ENCODE data around the gene LRRFIP1. TPM values are rescaled to one million over a fixed set of nuclear protein-coding genes. Genes with fewer than 3 reads are reported as not detected.

LRRFIP1 gene
- polyA plus RNA-seq, 1 of the 3 experiments (the other 2 are of a cell fraction), result 47.3 TPM

DNA sequence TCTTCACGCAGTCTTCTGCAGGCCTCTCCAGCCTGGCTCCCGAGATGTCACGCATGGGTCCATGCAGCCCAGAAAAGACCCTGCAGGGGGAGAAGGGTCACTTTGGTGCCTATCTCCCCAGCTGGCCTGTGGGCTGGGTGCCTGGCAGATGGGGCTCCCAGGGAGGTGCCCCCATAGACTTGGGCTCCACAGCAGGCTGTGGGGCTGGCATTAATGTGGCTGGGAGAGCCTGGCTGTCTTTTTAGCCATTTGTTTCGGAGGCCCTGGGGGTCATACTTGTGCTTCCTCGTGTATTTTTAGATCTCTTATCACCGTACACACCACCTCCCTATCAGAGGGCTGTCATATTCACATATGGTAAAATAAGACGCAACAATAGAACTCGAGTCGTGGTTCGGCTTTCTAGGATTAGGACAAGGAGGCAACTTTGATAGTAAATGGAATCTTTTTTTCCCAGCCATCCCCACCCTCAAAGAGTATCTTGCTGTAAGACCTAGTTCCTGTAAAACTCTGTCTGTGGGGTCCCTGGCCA, 74.5 kb downstream of the LRRFIP1 start:
- H3K27ac ChIP-seq (ENCODE audit: low read depth in 2 of 2, low read length in 1 of 2), result peak overlapping the region; percentile 92 to 95
- peaks cover 100% of the 10 kb centered on the region for H3K79me2 ChIP-seq (ENCODE audit: insufficient read depth)
- no peaks in the 10 kb centered on the region for H3K9me3 ChIP-seq
- H2AFZ ChIP-seq (ENCODE audit: low read depth), result no peak overlapping the region
- peaks cover 0 to 3% of the 10 kb centered on the region in 2 experiments for H3K36me3 ChIP-seq (replicated peaks in 1 of 2; ENCODE audit: control insufficient read depth in 1 of 2, insufficient read depth in 2 of 2, low read length in 1 of 2)
- peak; percentile 46 for DNase-seq
- TF ChIP-seq RCOR1 (IDR thresholded peaks at IDR 0.05; ENCODE audit: low read length) (no peak), FOXM1 (IDR thresholded peaks at IDR 0.05; ENCODE audit: low read depth) (no peak), GATA2 (CRISPR knock-in tag; IDR thresholded peaks at IDR 0.05) (no peak), MXI1 (IDR thresholded peaks at IDR 0.05; ENCODE audit: low read depth, low read length) (peak; percentile 7; the same call in 1 of the 2 replicates)
- H3K9ac ChIP-seq, result peak overlapping the region; percentile 70; the same call in 1 of the 2 replicates
- no peaks in the 10 kb centered on the region for H3K27me3 ChIP-seq (ENCODE audit: insufficient read depth)
- H3F3A ChIP-seq (replicated peaks; ENCODE audit: insufficient read depth), result peaks cover 27% of the 10 kb centered on the region
- H3K4me2 ChIP-seq, result peak overlapping the region; percentile 80
- peaks cover 78% of the 10 kb centered on the region for H4K20me1 ChIP-seq (ENCODE audit: insufficient read depth)
- H3K9me2 ChIP-seq, result no peaks in the 10 kb centered on the region
- WGBS (ENCODE audit: low lambda C conversion rate), result 70% methylated on average over 9 of the region's 10 CpGs
- H3K4me1 ChIP-seq (ENCODE audit: control insufficient read depth in 1 of 2, insufficient read depth in 2 of 2, low read depth in 1 of 2, low read length in 1 of 2), result peaks cover 54 to 79% of the 10 kb centered on the region in 2 experiments
- ChIA-PET POLR2A (no interaction called here), CTCF (interaction anchor here (0.6 to 4.6 kb wide), 9 partner anchors 10 to 74 kb away, joined by 3 to 22 read pairs (median 4); no protein-coding TSS in a partner anchor)
- H3K4me3 ChIP-seq (ENCODE audit: low read depth in 2 of 2, low read length in 1 of 2), result no peak overlapping the region; a peak in 1 of 4 replicates

DNA sequence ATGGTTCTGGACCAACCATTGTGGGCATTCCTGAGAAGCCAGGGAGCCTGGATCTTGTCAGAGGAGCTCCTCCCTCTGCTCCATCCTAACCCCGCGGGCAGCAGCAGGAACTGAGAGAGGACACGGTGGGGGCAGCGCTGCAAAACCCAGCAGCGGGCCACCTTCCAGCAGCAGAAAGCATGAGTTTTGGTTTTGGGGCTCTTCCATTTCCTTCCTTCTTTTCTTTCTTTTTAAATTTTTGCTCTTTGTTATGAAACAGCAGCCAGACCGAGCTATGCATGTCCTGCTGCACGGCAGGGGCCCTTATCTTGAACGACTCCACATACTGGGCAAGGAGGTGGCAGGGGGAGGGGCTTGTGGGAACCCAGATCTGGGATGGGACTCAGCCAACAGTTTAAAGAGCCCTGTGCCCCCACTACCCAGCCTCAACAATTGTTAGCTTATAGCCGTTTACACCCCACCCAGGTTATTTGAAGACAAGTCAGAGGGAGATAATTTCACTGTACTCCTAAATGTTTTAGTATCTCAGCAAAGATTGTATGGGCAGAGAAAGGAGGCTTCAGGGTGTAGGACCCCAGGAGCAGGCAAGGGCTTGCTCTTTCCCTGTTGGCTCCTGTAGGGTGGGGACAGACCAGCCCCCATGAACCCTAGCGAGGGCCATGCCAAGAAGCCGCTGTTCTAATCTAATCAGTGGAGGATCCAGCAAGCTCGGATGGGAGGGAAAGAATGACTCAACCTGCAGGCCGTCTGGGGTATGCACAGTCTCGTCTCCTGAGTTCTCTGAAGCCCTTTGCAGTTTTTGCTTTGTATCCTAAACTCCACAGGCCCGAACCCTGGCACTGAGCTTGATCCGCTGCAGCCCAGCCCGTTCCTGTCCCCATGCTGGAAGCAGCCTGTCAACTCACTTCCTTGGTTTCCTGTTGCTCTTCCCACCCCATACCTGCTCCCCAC, 75.3 kb downstream of the LRRFIP1 start:
- peak; percentile 75 for DNase-seq
- 7% methylated on average over 17 of the region's 17 CpGs for WGBS (ENCODE audit: low lambda C conversion rate)
- H3K79me2 ChIP-seq (ENCODE audit: insufficient read depth), result peaks cover 100% of the 10 kb centered on the region

More for the DNA sequence above, 75.3 kb downstream of the LRRFIP1 start:
- H4K20me1 ChIP-seq (ENCODE audit: insufficient read depth), result peaks cover 78% of the 10 kb centered on the region
- POLR2A ChIA-PET, result interaction anchor here (0.6 kb wide), 1 partner anchor 21 kb away, joined by 3 read pairs; no protein-coding TSS in a partner anchor
- H3K9ac ChIP-seq, result peak overlapping the region; percentile 70
- H2AFZ ChIP-seq (ENCODE audit: low read depth), result no peak overlapping the region
- H3K4me1 ChIP-seq (ENCODE audit: control insufficient read depth in 1 of 2, insufficient read depth in 2 of 2, low read depth in 1 of 2, low read length in 1 of 2), result peaks cover 51 to 72% of the 10 kb centered on the region in 2 experiments
- no peaks in the 10 kb centered on the region for H3K9me2 ChIP-seq
- H3K4me3 ChIP-seq (ENCODE audit: low read depth in 2 of 2, low read length in 1 of 2), result peak overlapping the region; percentile 10 to 22
- H3F3A ChIP-seq (replicated peaks; ENCODE audit: insufficient read depth), result peaks cover 27% of the 10 kb centered on the region
- H3K4me2 ChIP-seq, result peak overlapping the region; percentile 80
- H3K27ac ChIP-seq (ENCODE audit: low read depth in 2 of 2, low read length in 1 of 2), result peak overlapping the region; percentile 92 to 95
- H3K36me3 ChIP-seq (replicated peaks in 1 of 2; ENCODE audit: control insufficient read depth in 1 of 2, insufficient read depth in 2 of 2, low read length in 1 of 2), result peaks cover 0 to 3% of the 10 kb centered on the region in 2 experiments
- CTCF ChIA-PET, result interaction anchor here (0.6 to 4.6 kb wide), 13 partner anchors 10 to 75 kb away, joined by 3 to 22 read pairs (median 3); no protein-coding TSS in a partner anchor
- no peaks in the 10 kb centered on the region for H3K27me3 ChIP-seq (ENCODE audit: insufficient read depth)
- no peaks in the 10 kb centered on the region for H3K9me3 ChIP-seq
- TF ChIP-seq FOSL2 (IDR thresholded peaks at IDR 0.05; ENCODE audit: borderline replicate concordance, low read depth) (peak; percentile 74), SIN3A (IDR thresholded peaks at IDR 0.05; ENCODE audit: borderline replicate concordance, low read depth, low read length) (no peak), TEAD4 (IDR thresholded peaks at IDR 0.05; ENCODE audit: borderline replicate concordance, insufficient read depth) (0 out of 2 replicates have a peak, but pooled peaks have one; percentile 22), CHD2 (IDR thresholded peaks at IDR 0.05; ENCODE audit: low read length, partially characterized antibody) (no peak), RCOR1 (IDR thresholded peaks at IDR 0.05; ENCODE audit: low read length) (0 out of 2 replicates have a peak, but pooled peaks have one; percentile 35), TCF12 (IDR thresholded peaks at IDR 0.05) (peak; percentile 86), RXRA (IDR thresholded peaks at IDR 0.05; ENCODE audit: borderline replicate concordance, low read depth) (peak; percentile 36; the same call in 1 of the 2 replicates), FOXM1 (IDR thresholded peaks at IDR 0.05; ENCODE audit: low read depth) (0 out of 2 replicates have a peak, but pooled peaks have one; percentile 51), NRF1 (IDR thresholded peaks at IDR 0.05; ENCODE audit: low read depth, low read length) (no peak), POLR2AphosphoS5 (IDR thresholded peaks at IDR 0.05; ENCODE audit: low read depth, low read length) (peak; percentile 46; the same call in 1 of the 2 replicates), GATA2 (CRISPR knock-in tag; IDR thresholded peaks at IDR 0.05) (0 out of 2 replicates have a peak, but pooled peaks have one; percentile 30), NFIC (IDR thresholded peaks at IDR 0.05; ENCODE audit: borderline replicate concordance) (peak; percentile 65), JUND (IDR thresholded peaks at IDR 0.05) (peak; percentile 64), SMC3 (IDR thresholded peaks at IDR 0.05; ENCODE audit: low read depth, low read length) (no peak), EP300 (IDR thresholded peaks at IDR 0.05; ENCODE audit: borderline replicate concordance in 1 of 2, low read depth in 1 of 2, low read length in 1 of 2) (peak in 1 of 2 experiments; percentile 63; a peak in 2 of 4 replicates)
- TF ChIP-seq, protein P1, sequence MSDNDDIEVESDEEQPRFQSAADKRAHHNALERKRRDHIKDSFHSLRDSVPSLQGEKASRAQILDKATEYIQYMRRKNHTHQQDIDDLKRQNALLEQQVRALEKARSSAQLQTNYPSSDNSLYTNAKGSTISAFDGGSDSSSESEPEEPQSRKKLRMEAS (IDR thresholded peaks at IDR 0.05; ENCODE audit: low read depth), result peak; percentile 67; the same call in 1 of the 2 replicates
- TF ChIP-seq, protein P2, sequence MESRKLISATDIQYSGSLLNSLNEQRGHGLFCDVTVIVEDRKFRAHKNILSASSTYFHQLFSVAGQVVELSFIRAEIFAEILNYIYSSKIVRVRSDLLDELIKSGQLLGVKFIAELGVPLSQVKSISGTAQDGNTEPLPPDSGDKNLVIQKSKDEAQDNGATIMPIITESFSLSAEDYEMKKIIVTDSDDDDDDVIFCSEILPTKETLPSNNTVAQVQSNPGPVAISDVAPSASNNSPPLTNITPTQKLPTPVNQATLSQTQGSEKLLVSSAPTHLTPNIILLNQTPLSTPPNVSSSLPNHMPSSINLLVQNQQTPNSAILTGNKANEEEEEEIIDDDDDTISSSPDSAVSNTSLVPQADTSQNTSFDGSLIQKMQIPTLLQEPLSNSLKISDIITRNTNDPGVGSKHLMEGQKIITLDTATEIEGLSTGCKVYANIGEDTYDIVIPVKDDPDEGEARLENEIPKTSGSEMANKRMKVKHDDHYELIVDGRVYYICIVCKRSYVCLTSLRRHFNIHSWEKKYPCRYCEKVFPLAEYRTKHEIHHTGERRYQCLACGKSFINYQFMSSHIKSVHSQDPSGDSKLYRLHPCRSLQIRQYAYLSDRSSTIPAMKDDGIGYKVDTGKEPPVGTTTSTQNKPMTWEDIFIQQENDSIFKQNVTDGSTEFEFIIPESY (IDR thresholded peaks at IDR 0.05; ENCODE audit: borderline replicate concordance, low read depth), result no peak
- TF ChIP-seq, protein P3, sequence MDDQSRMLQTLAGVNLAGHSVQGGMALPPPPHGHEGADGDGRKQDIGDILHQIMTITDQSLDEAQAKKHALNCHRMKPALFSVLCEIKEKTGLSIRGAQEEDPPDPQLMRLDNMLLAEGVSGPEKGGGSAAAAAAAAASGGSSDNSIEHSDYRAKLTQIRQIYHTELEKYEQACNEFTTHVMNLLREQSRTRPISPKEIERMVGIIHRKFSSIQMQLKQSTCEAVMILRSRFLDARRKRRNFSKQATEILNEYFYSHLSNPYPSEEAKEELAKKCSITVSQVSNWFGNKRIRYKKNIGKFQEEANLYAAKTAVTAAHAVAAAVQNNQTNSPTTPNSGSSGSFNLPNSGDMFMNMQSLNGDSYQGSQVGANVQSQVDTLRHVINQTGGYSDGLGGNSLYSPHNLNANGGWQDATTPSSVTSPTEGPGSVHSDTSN (IDR thresholded peaks at IDR 0.05), result peak; percentile 57

Measured in SK-N-SH (cell line).